Stromal cell of bone marrow (primary cell): ENCODE data around the gene CDC42BPG.
A peak's percentile ranks its signal among the peaks of the same experiment; 100 is the strongest.
"Not testable (repeated sequence)": the region's sequence is repeated elsewhere in the genome, so short reads cannot be mapped to it uniquely, and the experiment has no call there.

Experiments
- DNase-seq: peaks from one replicate; pipeline ENCODE4 v3.0.0-alpha.2; 2012; ENCODE audit warnings: low read depth

The CDC42BPG gene

GRCh38 chr11:64849598-64850356, 5.3 kb upstream of the CDC42BPG start:
- DNase-seq: no peak

- DNase-seq: no peak
Measured at GRCh38 chr11:64848826-64849597, 4.6 kb upstream of the CDC42BPG start.

GRCh38 chr11:64848214-64848825, 3.9 kb upstream of the CDC42BPG start:
- DNase-seq: no peak

- DNase-seq: peak; percentile 74
Measured at GRCh38 chr11:64846998-64847666, 2.7 kb upstream of the CDC42BPG start.

GRCh38 chr11:64845776-64846129, 1.3 kb upstream of the CDC42BPG start:
- DNase-seq: not testable (repeated sequence)

GRCh38 chr11:64845129-64845775, 799 bp upstream of the CDC42BPG start:
- DNase-seq: no peak

GRCh38 chr11:64843686-64844329, 645 bp downstream of the CDC42BPG start:
- DNase-seq: no peak

GRCh38 chr11:64842851-64843685, 1.4 kb downstream of the CDC42BPG start:
- DNase-seq: no peak

- no peak for DNase-seq
Measured at GRCh38 chr11:64842366-64842759, 2.1 kb downstream of the CDC42BPG start.

- no peak for DNase-seq
Measured at GRCh38 chr11:64841592-64842365, 2.7 kb downstream of the CDC42BPG start.

- no peak for DNase-seq
Measured at GRCh38 chr11:64839887-64840782, 4.3 kb downstream of the CDC42BPG start.

- DNase-seq: no peak
Measured at GRCh38 chr11:64839335-64839734, 5.1 kb downstream of the CDC42BPG start.

GRCh38 chr11:64838600-64839334, 5.7 kb downstream of the CDC42BPG start:
- DNase-seq: no peak

GRCh38 chr11:64837887-64838351, 6.5 kb downstream of the CDC42BPG start:
- DNase-seq: no peak

GRCh38 chr11:64836448-64837072, 7.9 kb downstream of the CDC42BPG start:
- DNase-seq: no peak

- DNase-seq: no peak
Measured at GRCh38 chr11:64835616-64836447, 8.6 kb downstream of the CDC42BPG start.
